Activated B cell treated with CpG ODN at 0.5 μM for 24 hours (primary cell): ENCODE results near the gene IL1RL2. TPM values are rescaled to one million over a fixed set of nuclear protein-coding genes. Genes with fewer than 3 reads are reported as not detected.

Experiments used
- ATAC-seq: fragments of 200-7000 bp; cut with Tn5 transposase; one replicate; pipeline ENCODE4 v1.10.0; 2021; ENCODE audit warnings: low read depth, mild to moderate bottlenecking, moderate library complexity
- CTCF ChIA-PET: fragments of 350-600 bp; sonication (Branson Sonifier 250); formaldehyde crosslinking; loops from one replicate; lab custom pipeline; 2021; ENCODE audit warnings: antibody characterized with exemption; lab: Charles Lee
- POLR2A ChIA-PET: fragments of 350-600 bp; sonication (Branson Sonifier 250); formaldehyde crosslinking; loops from one replicate; lab custom pipeline; 2021; ENCODE audit warnings: antibody characterized with exemption; lab: Charles Lee
- DNase-seq: peaks from one replicate; pipeline ENCODE4 v3.0.0; 2022
- H3K27ac Mint-ChIP-seq: one replicate; pipeline ENCODE4 v1.8.0; 2020; ENCODE audit warnings: mixed read lengths
- H3K27me3 Mint-ChIP-seq: one replicate; pipeline ENCODE4 v1.8.0; 2021; ENCODE audit warnings: mixed read lengths
- H3K36me3 Mint-ChIP-seq: one replicate; pipeline ENCODE4 v1.8.0; 2021; ENCODE audit warnings: low read depth, mixed read lengths
- H3K4me1 Mint-ChIP-seq: one replicate; pipeline ENCODE4 v1.8.0; 2021; ENCODE audit warnings: mixed read lengths
- H3K4me3 Mint-ChIP-seq: one replicate; pipeline ENCODE4 v1.8.0; 2020; ENCODE audit warnings: mild to moderate bottlenecking, mixed read lengths
- H3K9me3 Mint-ChIP-seq: one replicate; pipeline ENCODE4 v1.8.0; 2020; ENCODE audit warnings: mixed read lengths
- CTCF ChIP-seq: fragments of 200-600 bp; IDR thresholded peaks from one replicate; pipeline ENCODE4 v1.8.0; 2022; ENCODE audit warnings: antibody characterized with exemption, mild to moderate bottlenecking
- intact Hi-C: fragments of 100-400 bp; cut with micrococcal nuclease; formaldehyde crosslinking; loops from one replicate; pipeline ENCODE4 v1.15.1; 2024
- total RNA-seq: library from RNA; stranded (reverse); gene quantifications from 2 replicates; pipeline ENCODE4 v1.2.3, GENCODE V29; 2022

IL1RL2 gene
- total RNA-seq, 1 donor from 2014 or later: not detected

- Mint-ChIP-seq H3K4me3 (no peak overlapping the region), H3K27ac (no peak overlapping the region), H3K27me3 (peaks cover 40% of the 10 kb centered on the region), H3K9me3 (peaks cover 25% of the 10 kb centered on the region), H3K4me1 (peaks cover 4% of the 10 kb centered on the region), H3K36me3 (no peaks in the 10 kb centered on the region)
- TF ChIP-seq CTCF: no peak
- ATAC-seq: no peak
- ChIA-PET POLR2A (no interaction called here), CTCF (no interaction called here)
- intact Hi-C loops: no loop called here
- DNase-seq: no peak
These were observed 42.7 kb upstream of the IL1RL2 start for GRCh38 chr2:102144128-102144527.

- peaks cover 27% of the 10 kb centered on the region for H3K9me3 Mint-ChIP-seq
- peaks cover 4% of the 10 kb centered on the region for H3K4me1 Mint-ChIP-seq
- POLR2A ChIA-PET: no interaction called here
- no peak overlapping the region for H3K4me3 Mint-ChIP-seq
- no peaks in the 10 kb centered on the region for H3K36me3 Mint-ChIP-seq
- H3K27ac Mint-ChIP-seq: no peak overlapping the region
- no peak for TF ChIP-seq CTCF
- ATAC-seq (no peak), DNase-seq (no peak)
- intact Hi-C loops: no loop called here
- CTCF ChIA-PET: no interaction called here
- peaks cover 35% of the 10 kb centered on the region for H3K27me3 Mint-ChIP-seq
These were observed 41.7 kb upstream of the IL1RL2 start for GRCh38 chr2:102145107-102145506.

- TF ChIP-seq CTCF: no peak
- Mint-ChIP-seq H3K27me3 (peaks cover 27% of the 10 kb centered on the region), H3K9me3 (peaks cover 27% of the 10 kb centered on the region), H3K27ac (no peak overlapping the region), H3K36me3 (no peaks in the 10 kb centered on the region), H3K4me1 (peaks cover 4% of the 10 kb centered on the region), H3K4me3 (no peak overlapping the region)
- ATAC-seq (no peak), DNase-seq (no peak)
- intact Hi-C loops: no loop called here
- CTCF ChIA-PET: no interaction called here
- POLR2A ChIA-PET: no interaction called here
These were observed 40.9 kb upstream of the IL1RL2 start for GRCh38 chr2:102145934-102146333.

GRCh38 chr2:102147935-102148334, 38.9 kb upstream of the IL1RL2 start:
- ATAC-seq: no peak
- Mint-ChIP-seq H3K36me3 (no peaks in the 10 kb centered on the region), H3K9me3 (peaks cover 27% of the 10 kb centered on the region), H3K4me1 (peaks cover 3% of the 10 kb centered on the region), H3K27ac (no peak overlapping the region), H3K4me3 (no peak overlapping the region), H3K27me3 (peaks cover 15% of the 10 kb centered on the region)
- no peak for DNase-seq
- CTCF ChIA-PET: no interaction called here
- POLR2A ChIA-PET: no interaction called here
- no peak for TF ChIP-seq CTCF
- intact Hi-C loops: no loop called here

- CTCF ChIA-PET: no interaction called here
- intact Hi-C loops: no loop called here
- H3K9me3 Mint-ChIP-seq: peaks cover 27% of the 10 kb centered on the region
These were observed 37.6 kb upstream of the IL1RL2 start for GRCh38 chr2:102149243-102149642.

More at GRCh38 chr2:102149243-102149642, 37.6 kb upstream of the IL1RL2 start:
- POLR2A ChIA-PET: no interaction called here
- H3K36me3 Mint-ChIP-seq: no peaks in the 10 kb centered on the region
- ATAC-seq (no peak), DNase-seq (no peak)
- H3K4me3 Mint-ChIP-seq: no peak overlapping the region
- peaks cover 2% of the 10 kb centered on the region for H3K27me3 Mint-ChIP-seq
- no peaks in the 10 kb centered on the region for H3K4me1 Mint-ChIP-seq
- no peak overlapping the region for H3K27ac Mint-ChIP-seq
- no peak for TF ChIP-seq CTCF
